ENCODE results near the gene SEMA4A.

- no peak for TF ChIP-seq SUZ12 (IDR thresholded peaks at IDR 0.05; ENCODE audit: extremely low read depth, insufficient read depth, insufficient read length)
- no peak for TF ChIP-seq ZNF274 (IDR thresholded peaks at IDR 0.05; ENCODE audit: low read depth, low read length)
Observed at GRCh38 chr1:156200044-156200443, 46.7 kb downstream of the SEMA4A start.

All from NT2/D1 (cell line).